G401.6 (cell line): Measurements from ENCODE around the gene PXDC1.
"Not testable (repeated sequence)": the region's sequence is repeated elsewhere in the genome, so short reads cannot be mapped to it uniquely, and the experiment has no call there.

ENCODE experiments used
- FAIRE-seq: peaks from 2 replicates; lab custom pipeline; 2012; peaks lifted over from hg19 to GRCh38; lab: Jason Lieb, UNC

PXDC1 gene

GRCh38 chr6:3731700-3732099 lies 19.8 kb downstream of the PXDC1 start:
- no peak for FAIRE-seq

- FAIRE-seq: no peak
These were observed 21.7 kb downstream of the PXDC1 start for GRCh38 chr6:3729603-3730344.

DNA sequence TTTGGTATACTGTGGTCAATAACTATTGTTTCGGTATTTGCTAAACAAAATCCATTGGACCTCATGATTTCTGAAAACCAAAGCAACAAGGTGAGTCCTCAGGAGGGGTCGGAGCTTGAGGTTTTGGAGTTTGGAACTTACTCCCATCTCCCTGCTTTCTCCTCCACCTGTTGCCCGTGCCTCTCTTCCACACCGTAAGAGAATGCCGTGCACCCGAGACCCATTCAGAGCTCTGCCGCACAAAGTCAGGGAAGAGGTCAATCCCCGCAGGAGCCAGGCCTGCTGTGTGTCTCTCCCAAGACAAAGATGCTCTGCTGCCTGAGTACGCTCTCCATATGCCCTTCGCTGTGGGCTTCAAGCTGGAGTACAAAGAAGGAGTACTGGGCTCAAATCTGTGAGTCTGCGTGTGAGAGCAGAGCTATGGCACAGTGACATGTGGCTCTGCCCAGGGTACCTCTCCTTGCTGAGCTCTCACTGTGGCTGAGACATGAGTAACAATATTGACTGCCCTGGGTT lies 23.9 kb downstream of the PXDC1 start:
- FAIRE-seq: no peak

DNA sequence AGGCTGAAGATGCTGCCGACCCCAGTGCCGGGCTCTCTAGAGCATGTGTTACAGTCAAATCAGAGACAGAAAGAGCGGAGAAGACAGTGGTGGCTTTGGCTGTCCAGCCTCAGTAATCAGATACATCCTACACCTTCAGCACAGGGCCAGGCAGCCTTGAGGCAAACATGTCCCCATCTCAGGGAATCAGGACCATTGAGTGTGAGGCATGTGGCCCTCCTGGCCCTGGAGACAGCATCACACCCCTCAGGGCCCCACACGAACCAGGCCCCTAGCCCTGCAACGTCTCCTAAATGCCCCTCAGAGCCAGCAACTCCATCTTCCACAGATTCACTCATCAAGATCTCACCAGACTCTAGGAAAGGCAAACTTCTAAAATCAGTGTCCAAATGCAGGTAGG lies 24.5 kb downstream of the PXDC1 start:
- no peak for FAIRE-seq

DNA sequence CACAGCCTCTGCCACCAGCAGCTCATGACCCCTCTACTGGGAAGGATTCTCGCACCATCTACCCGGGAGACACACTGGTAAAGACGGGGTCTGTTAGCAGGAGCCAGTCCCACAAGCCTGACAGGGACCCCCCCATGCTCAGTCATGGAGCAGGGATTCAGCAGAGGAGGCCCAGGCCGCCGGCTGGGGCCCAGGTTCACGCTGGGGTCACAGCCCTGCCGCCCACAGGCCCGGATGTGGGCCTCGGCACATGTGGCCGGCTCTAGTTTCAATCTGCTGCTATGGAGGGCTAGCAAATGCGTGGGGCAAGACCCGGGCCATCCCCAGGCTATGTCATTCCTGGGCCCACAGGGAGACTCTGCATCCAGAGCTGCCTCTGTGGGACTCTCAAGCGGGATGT lies 25.1 kb downstream of the PXDC1 start:
- no peak for FAIRE-seq

GRCh38 chr6:3725145-3726047 lies 26.1 kb downstream of the PXDC1 start:
- no peak for FAIRE-seq

DNA sequence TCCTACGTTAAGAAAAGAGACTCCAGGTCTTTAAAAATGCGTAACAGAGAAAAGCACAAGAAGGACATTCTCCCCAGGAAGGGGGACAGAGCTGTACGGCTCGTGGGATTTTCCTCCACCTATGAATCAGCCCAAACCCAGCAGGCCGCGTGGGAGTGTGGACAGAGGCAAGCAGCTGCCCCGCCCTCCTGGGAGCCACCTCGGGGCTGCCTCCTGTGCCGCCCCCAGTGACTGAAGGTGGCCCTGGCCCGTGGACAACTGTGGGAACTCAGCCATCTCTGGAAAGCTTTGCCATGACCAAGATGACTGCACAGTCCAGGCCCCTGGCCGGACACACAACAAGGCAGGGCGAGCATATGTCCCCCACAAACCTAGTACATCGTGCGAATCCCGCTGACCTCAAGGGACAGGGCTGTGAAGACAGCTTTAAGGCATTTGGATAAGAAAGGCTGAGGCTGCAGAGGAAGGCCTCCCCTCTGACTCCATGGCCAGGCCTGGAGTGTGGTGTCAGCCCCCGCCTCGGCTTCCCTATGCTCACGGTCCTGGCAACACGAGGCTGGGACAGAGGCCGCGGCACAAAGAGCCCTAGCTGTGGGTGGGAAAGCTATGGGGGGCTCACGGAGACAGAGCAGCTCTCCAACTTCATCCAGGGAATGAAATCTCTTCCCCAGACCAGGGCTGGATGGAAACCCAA lies 26.9 kb downstream of the PXDC1 start:
- no peak for FAIRE-seq

- no peak for FAIRE-seq
These were observed 27.5 kb downstream of the PXDC1 start for GRCh38 chr6:3723966-3724365.

- no peak for FAIRE-seq
These were observed 28.3 kb downstream of the PXDC1 start for GRCh38 chr6:3723251-3723650.

- FAIRE-seq: no peak
These were observed 28.7 kb downstream of the PXDC1 start for GRCh38 chr6:3722785-3723184.

GRCh38 chr6:3721810-3722621 lies 29.5 kb downstream of the PXDC1 start:
- FAIRE-seq: no peak

DNA sequence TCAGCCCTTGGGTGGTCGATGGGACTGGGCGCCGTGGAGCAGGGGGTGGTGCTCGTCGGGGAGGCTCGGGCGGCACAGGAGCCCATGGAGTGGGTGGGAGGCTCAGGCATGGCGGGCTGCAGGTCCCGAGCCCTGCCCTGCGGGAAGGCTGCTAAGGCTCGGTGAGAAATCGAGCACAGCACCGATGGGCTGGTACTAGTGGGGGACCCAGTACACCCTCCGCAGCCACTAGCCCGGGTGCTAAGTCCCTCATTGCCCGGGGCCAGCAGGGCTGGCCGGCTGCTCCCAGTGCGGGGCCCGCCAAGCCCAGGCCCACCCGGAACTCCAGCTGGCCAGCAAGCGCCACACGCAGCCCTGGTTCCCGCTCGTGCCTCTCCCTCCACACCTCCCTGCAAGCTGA lies 30.7 kb downstream of the PXDC1 start:
- FAIRE-seq: not testable (repeated sequence)

GRCh38 chr6:3719462-3720308 lies 31.8 kb downstream of the PXDC1 start:
- no peak for FAIRE-seq

- FAIRE-seq: no peak
These were observed 33.1 kb downstream of the PXDC1 start for GRCh38 chr6:3718407-3718806.

- no peak for FAIRE-seq
These were observed 36.2 kb downstream of the PXDC1 start for GRCh38 chr6:3715285-3715684.

GRCh38 chr6:3714768-3715167 lies 36.7 kb downstream of the PXDC1 start:
- no peak for FAIRE-seq

DNA sequence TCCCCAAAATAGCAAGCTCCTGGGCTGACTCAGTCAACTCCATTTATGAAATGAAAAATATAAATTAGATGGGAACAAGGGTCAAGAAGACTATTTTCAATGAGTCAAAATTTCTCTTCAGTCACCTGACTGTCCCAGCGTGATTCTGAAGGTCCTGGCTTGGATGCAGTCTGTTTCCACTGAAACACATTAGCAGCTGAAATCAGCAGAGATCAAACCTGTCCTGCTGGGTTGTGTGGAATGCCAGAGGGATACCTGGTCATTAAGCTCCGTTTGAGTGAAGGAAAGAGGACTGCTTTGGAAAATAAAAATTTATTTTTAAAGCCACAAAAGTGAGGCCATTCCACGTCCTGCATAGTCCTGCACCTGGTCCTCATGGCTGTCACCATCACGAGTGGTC lies 37.4 kb downstream of the PXDC1 start:
- no peak for FAIRE-seq

- FAIRE-seq: no peak
These were observed 38.5 kb downstream of the PXDC1 start for GRCh38 chr6:3712827-3713665.

GRCh38 chr6:3711776-3712175 lies 39.7 kb downstream of the PXDC1 start:
- FAIRE-seq: no peak

DNA sequence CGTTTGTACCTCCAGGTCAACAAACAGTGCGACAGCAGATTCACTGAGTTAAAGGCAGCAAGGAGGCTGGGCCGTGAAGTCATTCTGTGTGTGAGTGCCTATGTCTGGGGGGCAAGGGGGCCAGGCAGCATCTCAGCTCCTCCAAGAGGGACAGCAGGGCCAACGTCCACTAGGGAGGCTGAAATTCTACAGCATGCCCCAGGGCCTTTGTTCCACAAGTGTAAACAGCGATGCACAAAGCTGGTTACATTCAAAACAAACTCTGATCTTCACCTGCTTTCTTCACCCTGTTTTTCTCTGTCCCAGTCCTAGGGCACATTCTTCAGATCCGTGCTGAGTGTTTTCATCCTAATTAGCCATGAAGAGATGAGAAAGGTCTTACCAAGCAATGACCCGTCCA lies 41.1 kb downstream of the PXDC1 start:
- FAIRE-seq: no peak
